HepG2 (cell line): ENCODE data around the gene SBK1. TPM values are rescaled to one million over a fixed set of nuclear protein-coding genes. Genes with fewer than 3 reads are reported as not detected.

ENCODE experiments used
- ATAC-seq: fragments of 200-7000 bp; cut with Tn5 transposase; 3 replicates; pipeline ENCODE4 v1.9.1; 2020; ENCODE audit warnings: mild to moderate bottlenecking, moderate library complexity
- BruUV-seq: library from RNA; stranded (reverse); fragments of 400-500 nt; replicated peaks from 2 replicates; lab custom pipeline; 2021; lab: Mats Ljungman, UMichigan
- CTCF ChIA-PET: fragments of 300-600 bp; formaldehyde crosslinking; extraction: SDS; loops from one replicate; lab custom pipeline; 2021; ENCODE audit warnings: low total read pairs, inconsistent platforms, low intra/inter-chr PET ratio; lab: Yijun Ruan, JAX
- POLR2A ChIA-PET: fragments of 350-600 bp; sonication (Branson Sonifier 250); formaldehyde crosslinking; loops from one replicate; lab custom pipeline; 2020; ENCODE audit warnings: antibody characterized with exemption, inconsistent platforms; lab: Yijun Ruan, JAX
- DNase-seq: peaks from one replicate; pipeline ENCODE4 v3.0.0-alpha.2; 2015; ENCODE audit warnings: low spot score
- FAIRE-seq: peaks from 3 replicates; lab custom pipeline; 2011; peaks lifted over from hg19 to GRCh38; lab: Jason Lieb, UNC
- H2AFZ ChIP-seq: one replicate; pipeline ENCODE4 v1.6.1; 2011; ENCODE audit warnings: low read length, inconsistent platforms
- H3K27ac ChIP-seq: fragments of 300-600 bp; 3 replicates; pipeline ENCODE4 v1.8.0; 2011; ENCODE audit warnings: mixed run types, mild to moderate bottlenecking, mixed read lengths, low read length, inconsistent platforms; ENCODE audit not compliant: insufficient read depth; ENCODE audit errors: extremely low read length
- H3K27me3 ChIP-seq, 2 experiments: fragments of 200-600 bp in 1 of 2; 2 replicates in 1 of 2; 3 replicates in 1 of 2; pipeline versions ENCODE4 v1.6.0 to v1.8.0; 2011; ENCODE audit warnings: low read length in 2 of 2, mild to moderate bottlenecking in 2 of 2, moderate library complexity in 2 of 2, inconsistent platforms in 1 of 2; ENCODE audit not compliant: insufficient read depth in 2 of 2, control insufficient read depth in 1 of 2
- H3K36me3 ChIP-seq, 2 experiments: fragments of 200-600 bp in 1 of 2; replicated peaks in 1 of 2; 2 replicates in 1 of 2; 3 replicates in 1 of 2; pipeline versions ENCODE4 v1.5.1 to v1.8.0; 2011; ENCODE audit warnings: low read length in 2 of 2, inconsistent platforms in 1 of 2; ENCODE audit not compliant: insufficient read depth in 2 of 2, control insufficient read depth in 1 of 2
- H3K4me1 ChIP-seq: 2 replicates; pipeline ENCODE4 v1.5.1; 2012; ENCODE audit warnings: low read length, inconsistent platforms; ENCODE audit not compliant: insufficient read depth
- H3K4me2 ChIP-seq: 2 replicates; pipeline ENCODE4 v1.6.0; 2011; ENCODE audit warnings: low read depth, low read length, inconsistent platforms
- H3K4me3 ChIP-seq, 3 experiments: fragments of 200-600 bp in 1 of 3; sonication (generic), shearing (Covaris generic) in 1 of 3; replicated peaks in 1 of 3; 2 replicates each; pipeline ENCODE4 v1.5.1; 2011 to 2016; ENCODE audit warnings: low read length in 3 of 3, inconsistent platforms in 2 of 3, low read depth in 2 of 3, mild to moderate bottlenecking in 2 of 3, control low read depth in 1 of 3, mixed read lengths in 1 of 3; ENCODE audit not compliant: insufficient read depth in 1 of 3
- H3K79me2 ChIP-seq: one replicate; pipeline ENCODE4 v1.6.1; 2011; ENCODE audit warnings: low read length, inconsistent platforms; ENCODE audit not compliant: insufficient read depth
- H3K9ac ChIP-seq: 2 replicates; pipeline ENCODE4 v1.6.0; 2011; ENCODE audit warnings: mild to moderate bottlenecking, low read depth, low read length, inconsistent platforms; ENCODE audit not compliant: insufficient read depth
- H3K9me3 ChIP-seq: 2 replicates; pipeline ENCODE4 v1.5.1; 2012; ENCODE audit warnings: mild to moderate bottlenecking, low read length
- H4K20me1 ChIP-seq: 2 replicates; pipeline ENCODE4 v1.6.0; 2011; ENCODE audit warnings: inconsistent platforms, mild to moderate bottlenecking, low read length, moderate library complexity; ENCODE audit not compliant: insufficient read depth
- MATR3 ChIP-seq: sonication (generic); formaldehyde crosslinking; IDR thresholded peaks from 2 replicates; pipeline ENCODE4 v1.4.0; 2020; ENCODE audit warnings: missing genetic modification reagents
- MIER2 ChIP-seq: IDR thresholded peaks from 2 replicates; pipeline ENCODE4 v1.6.1; 2016; ENCODE audit warnings: missing biosample characterization, missing genetic modification reagents
- MXD4 ChIP-seq: IDR thresholded peaks from 2 replicates; pipeline ENCODE4 v1.6.1; 2016; ENCODE audit warnings: mild to moderate bottlenecking, missing biosample characterization, missing genetic modification reagents
- REST ChIP-seq, 2 experiments: IDR thresholded peaks; 2 replicates each; pipeline ENCODE4 v1.6.1; 2011 to 2012; ENCODE audit warnings: low read length in 2 of 2, borderline replicate concordance in 1 of 2, low read depth in 1 of 2, mild to moderate bottlenecking in 1 of 2, moderate library complexity in 1 of 2
- SNAPC2 ChIP-seq: sonication (generic); formaldehyde crosslinking; IDR thresholded peaks from 2 replicates; pipeline ENCODE4 v1.8.1; 2022; ENCODE audit warnings: mild to moderate bottlenecking, missing genetic modification reagents
- THRA ChIP-seq: sonication (generic); formaldehyde crosslinking; IDR thresholded peaks from 2 replicates; pipeline ENCODE4 v1.4.0; 2020; ENCODE audit warnings: missing genetic modification reagents, borderline replicate concordance
- TOE1 ChIP-seq: sonication (generic); formaldehyde crosslinking; IDR thresholded peaks from 2 replicates; pipeline ENCODE4 v1.4.0; 2020; ENCODE audit warnings: mild to moderate bottlenecking, missing genetic modification reagents
- TRAFD1 ChIP-seq: sonication (generic); formaldehyde crosslinking; IDR thresholded peaks from 2 replicates; pipeline ENCODE4 v1.5.1; 2020; ENCODE audit warnings: missing genetic modification reagents, mild to moderate bottlenecking, borderline replicate concordance
- ZNF768 ChIP-seq: sonication (generic); formaldehyde crosslinking; IDR thresholded peaks from 2 replicates; pipeline ENCODE4 v1.4.0; 2020; ENCODE audit warnings: missing genetic modification reagents
- WGBS: methylation state at CpG from one replicate; pipeline ENCODE4 v1.1.6; 2017; ENCODE audit warnings: low lambda C conversion rate; 5-methylcytosine and 5-hydroxymethylcytosine counted together
- in situ Hi-C: cut with HindIII; loops from 2 replicates; pipeline ENCODE4 v1.10.0; 2017; ENCODE audit warnings: low pct_unique_long_range_greater_than_20kb; ENCODE audit not compliant: extremely low pct_ligation_motif_present
- intact Hi-C: fragments of 100-400 bp; cut with micrococcal nuclease; formaldehyde crosslinking; loops from one replicate; pipeline ENCODE4 v1.10.0; 2022; ENCODE audit not compliant: unreplicated experiment
- polyA plus RNA-seq, 8 experiments: library from polyadenylated mRNA; depleted of rRNA in 3 of 8; stranded (reverse) in 7 of 8; unstranded in 1 of 8; fragments of >200 nt; fragmentation: Illumina TruSeq in 4 of 8; extraction: Trizol in 4 of 8; gene quantifications; 2 replicates each; pipeline versions ENCODE4 v1.2.1 to v1.2.3, GENCODE V29; 2011 to 2016; ENCODE audit warnings: low read depth in 4 of 8, missing spikeins in 1 of 8, mixed read lengths in 1 of 8; ENCODE audit not compliant: insufficient read depth in 1 of 8
- total RNA-seq, 5 experiments: library from RNA; depleted of rRNA; stranded (reverse); fragments of >200 nt; fragmentation: Illumina TruSeq; extraction: Trizol; gene quantifications; 2 replicates each; pipeline ENCODE4 v1.2.3, GENCODE V29; 2016; ENCODE audit warnings: low read depth in 1 of 5

Gene SBK1
- total and polyA plus RNA-seq, 2 of the 13 experiments (the other 11 are each of a cell fraction or from before 2014, with no cell fraction given): 0.15 to 0.17 TPM

GRCh38 chr16:28297308-28297707, 5.0 kb downstream of the SBK1 start:
- no peak overlapping the region for H3K9ac ChIP-seq
- in situ Hi-C loops: no loop called here

GRCh38 chr16:28297784-28298510, 5.6 kb downstream of the SBK1 start:
- Histone ChIP-seq H3K4me2 (no peak overlapping the region), H3K79me2 (no peaks in the 10 kb centered on the region), H3K4me1 (peaks cover 10% of the 10 kb centered on the region), H3K9ac (no peak overlapping the region), H3K9me3 (no peaks in the 10 kb centered on the region), H3K27ac (no peak overlapping the region), H2AFZ (no peak overlapping the region), H3K27me3 (peaks cover 15 to 54% of the 10 kb centered on the region in 2 experiments), H3K36me3 (no peaks in the 10 kb centered on the region), H3K4me3 (no peak overlapping the region), H4K20me1 (peaks cover 13% of the 10 kb centered on the region; the same call in 1 of the 2 replicates)
- ChIA-PET POLR2A (no interaction called here), CTCF (no interaction called here)
- 12% methylated on average over 8 of the region's 11 CpGs for WGBS
- intact Hi-C loops: no loop called here
- DNase-seq: no peak
- FAIRE-seq: no peak
- in situ Hi-C loops: no loop called here
- ATAC-seq: no peak; the same call in 2 of the 3 replicates
- BruUV-seq: no TSS peak
- no peak for TF ChIP-seq MXD4 (CRISPR knock-in tag)
- TF ChIP-seq THRA (CRISPR knock-in tag): no peak
- TF ChIP-seq SNAPC2 (CRISPR knock-in tag): no peak
- peak; percentile 48 to 88 for TF ChIP-seq REST (IDR thresholded peaks at IDR 0.05; ENCODE audit: borderline replicate concordance in 1 of 2, low read depth in 1 of 2, low read length in 2 of 2)
- TF ChIP-seq MIER2 (CRISPR knock-in tag): peak; percentile 71; the same call in 1 of the 2 replicates
- TF ChIP-seq TRAFD1 (CRISPR knock-in tag): no peak

More at GRCh38 chr16:28297308-28297707, 5.0 kb downstream of the SBK1 start:
- Histone ChIP-seq H3K9me3 (no peaks in the 10 kb centered on the region), H3K27me3 (peaks cover 15 to 57% of the 10 kb centered on the region in 2 experiments), H3K4me3 (no peak overlapping the region), H3K79me2 (no peaks in the 10 kb centered on the region), H3K27ac (no peak overlapping the region), H3K4me2 (no peak overlapping the region)
- intact Hi-C loops: no loop called here
- CTCF ChIA-PET: no interaction called here
- BruUV-seq: no TSS peak
- FAIRE-seq (no peak), ATAC-seq (no peak)
- TF ChIP-seq MATR3 (CRISPR knock-in tag) (no peak), TOE1 (CRISPR knock-in tag) (no peak), ZNF768 (CRISPR knock-in tag) (peak; percentile 94)
- TF ChIP-seq, all 625 proteins: peak for 1
- POLR2A ChIA-PET: no interaction called here
- no peak for DNase-seq
- 11% methylated on average over 2 of the region's 2 CpGs for WGBS
- no peaks in the 10 kb centered on the region for H3K36me3 ChIP-seq
- no peak overlapping the region for H2AFZ ChIP-seq
- H4K20me1 ChIP-seq: peaks cover 10% of the 10 kb centered on the region; the same call in 1 of the 2 replicates
- peaks cover 14% of the 10 kb centered on the region for H3K4me1 ChIP-seq
